DMS79 (cell line): ENCODE results near the gene NKAP.
"Not testable (repeated sequence)": the region's sequence is repeated elsewhere in the genome, so short reads cannot be mapped to it uniquely, and the experiment has no call there.

Experiments used
- DNase-seq: peaks from one replicate; lab custom pipeline; 2025; lab: John Stamatoyannopoulos, UW

Gene NKAP

DNA sequence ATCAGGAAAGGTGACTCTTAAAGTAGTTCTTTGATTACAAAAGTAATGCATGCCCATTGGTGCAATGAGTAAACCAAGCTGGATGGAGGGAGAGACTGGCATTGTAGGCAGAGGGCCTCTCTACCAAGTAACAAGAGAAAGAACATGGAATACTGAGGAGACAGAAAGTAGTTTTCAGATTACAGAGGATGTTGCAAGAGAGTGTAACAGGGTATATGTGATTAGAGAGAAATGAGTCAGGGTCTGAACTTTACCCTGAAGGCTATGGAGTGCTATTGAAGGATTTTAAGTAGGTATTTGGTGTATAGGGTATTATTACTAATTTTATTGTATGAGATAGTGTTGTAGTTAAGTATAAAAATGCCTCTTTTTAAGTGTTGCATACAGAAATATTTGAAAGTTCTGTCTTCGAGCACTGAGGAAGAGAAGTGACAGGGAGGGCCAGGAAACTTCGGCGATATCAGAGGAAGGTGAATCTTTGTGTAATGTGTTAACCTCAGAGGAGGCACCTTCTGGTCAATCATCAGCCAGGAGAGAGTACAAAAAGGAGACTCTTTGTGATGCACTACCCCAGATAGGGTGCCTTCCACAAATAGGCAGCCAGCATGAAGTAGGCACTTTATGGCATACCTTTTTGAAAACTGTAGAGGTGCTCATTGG lies 8.2 kb downstream of the NKAP start:
- no peak for DNase-seq

DNA sequence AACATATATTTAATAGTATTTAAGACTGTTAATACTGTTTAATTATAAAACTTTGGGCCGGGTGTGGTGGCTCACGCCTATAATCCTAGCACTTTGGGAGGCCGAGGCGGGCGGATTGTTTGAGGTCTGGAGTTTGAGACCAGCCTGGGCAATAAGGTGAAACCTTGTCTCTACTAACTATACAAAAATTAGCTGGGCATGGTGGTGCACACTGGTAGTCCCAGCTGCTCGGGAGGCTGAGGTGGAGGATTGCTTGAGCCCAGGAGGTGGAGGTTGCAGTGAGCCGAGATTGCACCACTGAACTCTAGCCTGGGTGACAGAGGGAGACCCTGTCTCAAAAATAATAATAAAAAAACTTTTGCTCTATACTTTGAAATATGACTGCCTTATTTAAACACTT lies 21.2 kb downstream of the NKAP start:
- not testable (repeated sequence) for DNase-seq

DNA sequence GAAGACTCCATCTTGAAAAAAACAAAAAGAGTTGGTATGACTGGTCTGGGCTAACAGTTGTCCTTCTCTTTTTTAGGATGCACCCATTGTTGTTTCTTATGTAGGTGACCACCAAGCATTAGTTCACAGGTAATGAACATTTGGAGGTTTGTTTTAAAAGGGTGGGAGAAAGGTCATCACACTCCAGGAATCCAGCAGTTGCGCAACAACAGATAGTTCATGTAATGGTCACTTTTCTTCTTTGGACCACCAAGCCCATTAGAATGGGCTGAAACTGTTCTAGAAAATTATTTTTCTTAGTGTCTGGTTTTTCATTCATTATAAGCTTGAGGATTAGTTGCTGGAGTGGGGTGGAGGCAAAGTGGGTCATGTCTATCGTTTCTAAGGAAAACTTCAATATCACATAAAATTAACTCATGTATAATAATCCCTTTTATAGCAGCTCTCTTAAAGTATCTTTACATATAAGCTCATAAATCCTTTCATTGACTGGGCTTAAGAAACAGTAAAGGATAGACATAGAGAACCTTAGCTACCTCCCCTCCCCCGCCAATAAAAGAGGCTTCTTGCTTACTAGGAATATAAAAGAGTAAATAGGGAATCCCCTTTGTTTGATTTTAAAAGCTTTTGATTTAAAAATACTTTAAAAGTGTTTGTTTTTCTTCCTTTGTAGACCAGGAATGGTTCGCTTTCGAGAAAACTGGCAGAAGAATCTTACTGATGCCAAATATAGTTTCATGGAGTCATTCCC lies 23.5 kb downstream of the NKAP start:
- DNase-seq = no peak

- no peak for DNase-seq
These were observed 25.7 kb downstream of the NKAP start for GRCh38 chrX:119917877-119918276.

DNA sequence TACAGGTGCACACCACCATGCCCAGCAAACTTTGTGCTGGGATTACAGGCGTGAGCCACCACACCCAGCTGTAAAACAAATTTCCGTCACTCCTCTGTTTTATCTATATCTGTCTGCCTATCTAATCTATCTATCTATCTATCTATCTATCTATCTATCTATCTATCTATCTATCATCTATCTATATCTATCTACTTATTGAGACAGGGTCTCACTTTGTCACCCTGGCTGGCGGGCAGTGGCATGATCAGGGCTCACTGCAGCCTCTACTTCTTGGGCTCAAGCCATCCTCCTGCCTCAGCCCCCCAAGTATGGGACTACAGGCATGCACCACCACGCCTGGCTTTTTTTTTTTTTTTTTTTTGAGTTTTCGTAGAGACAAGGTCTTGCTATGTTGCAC lies 27.2 kb downstream of the NKAP start:
- no peak for DNase-seq

GRCh38 chrX:119900976-119901375 lies 42.6 kb downstream of the NKAP start:
- DNase-seq = no peak

DNA sequence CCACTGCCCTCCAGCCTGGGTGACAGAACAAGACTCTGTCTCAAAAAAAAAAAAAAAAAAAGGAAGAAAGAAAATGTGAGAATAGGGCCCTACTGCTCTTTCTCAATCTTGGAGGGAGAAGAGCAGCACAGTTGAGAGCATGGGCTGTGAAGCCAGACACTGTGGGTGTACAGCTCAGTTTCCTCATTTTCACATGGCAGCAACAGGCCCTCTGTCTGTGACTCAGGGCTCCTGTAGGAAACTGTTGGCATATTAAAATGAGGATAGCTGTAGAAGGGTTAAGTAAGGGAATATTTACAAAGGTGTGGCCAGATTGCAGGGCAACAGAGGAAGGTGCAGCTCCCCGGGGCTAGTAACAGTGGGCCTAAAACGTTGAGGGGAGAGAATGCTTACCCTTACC lies 44.4 kb downstream of the NKAP start:
- no peak for DNase-seq

GRCh38 chrX:119895843-119896326 lies 47.7 kb downstream of the NKAP start, which contains the start of gene AKAP14:
Gene AKAP14, plus strand, starts transcription at chrX:119895893. Its CDS starts 7,331 bp downstream, at chrX:119903224.
- DNase-seq = no peak

GRCh38 chrX:119891961-119892692 lies 51.4 kb downstream of the NKAP start:
- DNase-seq = not testable (repeated sequence)

DNA sequence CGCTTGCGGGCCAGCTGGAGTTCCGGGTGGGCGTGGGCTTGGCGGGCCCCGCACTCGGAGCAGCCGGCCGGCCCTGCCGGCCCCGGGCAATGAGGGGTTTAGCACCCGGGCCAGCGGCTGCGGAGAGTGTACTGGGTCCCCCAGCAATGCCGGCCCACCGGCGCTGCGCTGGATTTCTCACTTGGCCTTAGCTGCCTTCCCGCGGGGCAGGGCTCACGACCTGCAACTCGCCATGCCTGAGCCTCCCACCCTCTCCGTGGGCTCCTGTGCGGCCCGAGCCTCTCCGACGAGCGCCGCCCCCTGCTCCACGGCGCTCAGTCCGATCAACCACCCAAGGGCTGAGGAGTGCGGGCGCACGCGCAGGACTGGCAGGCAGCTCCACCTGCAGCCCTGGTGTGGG lies 52.9 kb downstream of the NKAP start:
- DNase-seq = not testable (repeated sequence)

DNA sequence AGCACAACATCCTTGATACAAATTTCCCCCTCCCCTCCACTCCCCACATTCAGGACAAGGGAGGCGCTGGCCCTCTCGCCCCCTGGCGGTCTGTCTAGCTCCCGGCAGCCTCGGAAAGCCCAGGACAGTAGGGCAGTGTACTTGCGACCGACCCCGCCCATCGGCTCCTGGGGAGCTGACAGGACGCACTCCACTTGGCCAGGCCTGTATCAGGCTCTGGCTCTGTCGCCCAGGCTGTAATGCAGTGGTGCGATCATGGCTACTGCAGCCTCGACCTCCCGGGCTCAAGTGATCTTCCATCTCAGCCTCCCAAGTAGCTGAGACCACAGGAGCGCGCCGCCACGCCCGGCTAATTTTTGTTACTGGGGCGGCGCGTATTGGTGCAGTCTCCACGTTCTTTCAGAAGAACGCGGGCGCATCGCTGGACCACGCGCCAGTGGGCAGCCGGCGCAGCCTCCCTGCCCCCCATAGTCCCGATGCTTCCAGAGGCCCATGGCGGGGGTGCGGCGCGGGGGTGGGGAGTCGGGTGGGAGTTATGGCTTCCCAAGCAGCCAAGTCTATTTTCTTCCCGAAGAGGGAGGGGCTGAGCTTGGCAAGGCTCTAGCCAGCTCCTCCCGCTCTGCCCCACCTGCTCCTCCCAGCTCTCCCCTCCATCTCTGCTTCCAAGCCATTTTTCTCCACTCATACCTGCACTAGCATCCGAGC lies 55.7 kb downstream of the NKAP start:
- peak; percentile 32 for DNase-seq

DNA sequence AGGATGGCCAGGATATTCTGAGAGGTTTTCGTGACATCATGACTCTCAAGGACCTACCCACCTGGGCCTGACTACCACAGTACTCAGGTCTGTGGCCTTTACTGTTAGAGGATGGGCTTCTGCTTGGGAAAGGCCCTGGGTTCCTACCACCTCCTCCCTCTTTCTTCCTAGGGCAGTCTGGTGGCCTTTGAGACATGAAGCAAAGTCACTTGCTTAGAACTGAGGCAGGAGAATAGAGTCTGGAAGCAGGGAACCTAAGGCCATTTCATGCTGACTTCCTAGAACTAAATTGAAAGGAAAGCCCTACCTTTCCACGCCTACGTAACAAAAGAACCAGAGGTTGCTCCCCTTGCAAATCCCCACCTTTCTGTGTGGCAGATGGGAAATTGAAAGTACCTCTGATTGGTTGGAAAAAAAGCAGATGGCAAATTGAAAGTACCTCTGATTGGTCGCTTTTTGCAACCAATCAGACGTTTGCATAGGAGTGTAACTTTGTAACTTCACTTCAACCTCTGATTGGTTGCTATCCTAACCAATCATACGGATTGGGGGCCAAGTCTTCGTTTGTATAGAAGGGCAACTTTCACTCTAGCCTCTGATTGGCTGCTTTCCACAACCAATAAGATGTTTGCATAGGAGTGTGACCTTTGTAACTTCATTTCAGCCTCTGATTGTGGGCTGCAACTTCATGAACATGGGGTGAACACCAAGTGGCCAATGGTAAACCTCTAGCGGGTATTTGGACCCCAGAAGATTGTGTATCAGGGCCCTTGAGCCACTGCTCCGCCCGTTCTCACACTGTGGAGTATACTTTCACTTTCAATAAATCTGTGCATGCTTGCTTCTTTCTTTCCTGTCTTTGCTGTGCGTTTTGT lies 57.8 kb downstream of the NKAP start:
- no peak for DNase-seq

DNA sequence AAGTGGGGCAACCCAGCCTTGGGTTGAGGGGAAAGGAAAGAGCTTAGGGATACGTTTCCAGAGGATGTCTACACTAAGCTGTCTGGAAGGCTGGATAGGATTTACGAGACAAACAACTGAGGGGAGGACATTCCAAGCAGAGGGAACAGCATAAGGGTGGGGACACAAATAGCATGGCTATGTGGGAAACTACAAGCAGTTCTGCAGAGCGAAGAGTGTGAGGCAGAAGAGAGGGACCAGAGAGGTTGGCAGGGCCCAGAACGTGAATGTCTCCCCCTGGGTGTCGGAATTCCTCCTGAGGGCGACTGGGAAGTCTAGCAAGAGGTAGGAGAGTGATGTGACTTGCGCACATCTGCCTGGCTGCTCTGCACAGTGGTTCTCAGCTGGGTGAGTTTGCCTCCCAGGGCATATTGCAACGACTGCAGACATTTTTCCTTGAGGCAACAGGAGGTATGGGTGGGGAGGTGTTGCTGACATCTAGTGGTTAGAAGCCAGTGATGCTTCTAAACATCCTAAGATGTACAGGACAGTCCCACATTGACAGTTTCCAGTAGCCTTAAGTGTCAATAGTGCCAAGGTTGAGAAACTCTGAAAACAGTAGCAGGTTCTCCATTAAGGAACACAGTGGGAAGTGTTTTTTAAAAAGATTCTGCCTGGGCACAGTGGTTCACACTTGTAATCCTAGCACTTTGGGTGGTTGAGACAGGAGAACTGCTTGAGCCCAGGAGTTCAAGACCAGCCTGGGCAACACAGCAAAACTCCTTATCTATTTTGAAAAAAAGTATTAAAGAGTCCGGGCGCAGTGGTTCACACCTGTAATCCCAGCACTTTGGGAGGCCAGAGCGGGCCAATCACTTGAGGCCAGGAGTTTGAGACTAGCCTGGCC lies 62.8 kb downstream of the NKAP start:
- DNase-seq = no peak

DNA sequence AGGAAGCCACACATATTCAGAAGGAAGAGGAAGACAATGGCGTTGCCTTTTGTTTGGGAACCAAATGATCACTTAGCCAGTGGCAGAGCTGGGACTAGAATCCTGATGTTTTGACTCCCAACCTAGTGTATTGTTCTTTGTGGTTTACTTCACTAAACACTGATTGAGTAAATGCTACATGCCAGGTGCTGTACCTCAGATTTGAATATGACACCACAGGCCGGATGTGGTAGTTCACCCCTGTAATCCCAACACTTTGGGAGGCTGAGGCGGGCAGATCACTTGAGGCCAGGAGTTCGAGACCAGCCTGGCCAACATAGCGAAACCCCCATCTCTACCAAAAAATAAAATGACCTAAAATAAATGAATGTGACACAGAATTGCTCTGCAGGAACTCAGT lies 63.5 kb downstream of the NKAP start:
- DNase-seq = no peak

GRCh38 chrX:119878740-119879139 lies 64.8 kb downstream of the NKAP start:
- no peak for DNase-seq

DNA sequence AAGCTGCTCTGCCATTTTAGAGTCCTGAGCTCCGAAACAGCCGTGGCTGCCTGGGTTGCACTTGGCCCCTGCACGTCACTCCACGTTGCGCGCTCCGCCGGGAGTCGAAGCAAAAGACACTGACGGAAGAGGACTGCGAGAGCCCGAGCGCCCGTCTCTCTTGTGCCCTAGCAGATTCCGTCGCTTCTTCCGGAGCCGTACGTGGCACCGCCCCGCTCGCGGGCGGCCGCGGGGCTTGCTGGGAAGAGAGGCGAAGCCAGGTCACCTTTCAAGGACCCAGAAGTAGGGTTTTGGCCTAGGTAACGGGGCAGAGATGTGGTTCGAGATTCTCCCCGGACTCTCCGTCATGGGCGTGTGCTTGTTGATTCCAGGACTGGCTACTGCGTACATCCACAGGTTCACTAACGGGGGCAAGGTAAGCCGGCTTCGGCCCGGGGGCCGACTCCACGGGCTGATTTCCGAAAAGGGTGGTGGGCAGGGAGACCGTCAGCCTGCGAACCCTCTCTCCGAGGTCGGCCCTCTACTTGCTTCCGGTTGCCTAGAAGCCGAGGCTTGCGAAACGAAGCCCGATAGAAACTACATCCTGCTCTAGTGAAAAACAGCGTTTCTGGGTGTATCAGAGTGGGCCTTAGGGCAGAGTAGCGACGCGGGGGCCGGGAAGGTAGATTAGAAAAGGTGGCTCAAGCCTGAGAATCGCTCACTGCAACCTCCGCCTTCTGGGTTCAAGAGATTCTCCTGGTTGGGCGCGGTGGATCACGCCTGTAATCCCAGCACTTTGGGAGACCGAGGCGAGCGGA lies 71.8 kb downstream of the NKAP start, which contains the start of the genes NDUFA1 and RNF113A:
TSS of gene NDUFA1 (plus strand) at position 234 of the 797 bp plus-strand sequence. CDS start at position 314, 80 bp downstream.
TSS of gene RNF113A (minus strand) at position 135 of the 797 bp plus-strand sequence. CDS start at position 15, 120 bp downstream.
- peak; percentile 30 for DNase-seq

DNA sequence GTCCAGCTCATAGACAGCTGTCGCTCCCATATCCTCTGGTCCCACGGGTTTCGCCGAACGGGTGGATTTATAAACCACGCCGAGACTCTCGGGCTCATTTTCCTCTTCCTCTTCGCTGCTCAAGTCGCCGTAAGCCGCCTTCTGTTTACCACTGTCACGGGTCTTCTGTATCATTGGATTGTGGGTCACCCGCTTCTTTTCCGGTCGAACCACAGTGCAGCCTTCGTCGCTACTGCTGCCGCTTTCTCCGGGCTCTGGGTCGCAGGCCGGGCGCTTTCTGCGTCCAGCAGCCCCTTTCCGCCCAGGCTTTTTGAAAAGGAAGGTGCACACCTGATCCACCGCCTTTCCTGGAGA lies 72.3 kb downstream of the NKAP start:
- no peak for DNase-seq
